Mesodermal cell (in vitro differentiated cells): ENCODE measurements around the gene SLX9.
A peak's percentile ranks its signal among the peaks of the same experiment; 100 is the strongest.

ENCODE experiments used
- H3K27ac ChIP-seq: 2 replicates; pipeline ENCODE4 v1.7.0; 2013; ENCODE audit warnings: mild to moderate bottlenecking, low read depth, low read length, moderate library complexity; ENCODE audit not compliant: severe bottlenecking
- H3K36me3 ChIP-seq: 2 replicates; pipeline ENCODE4 v1.7.1; 2013; ENCODE audit warnings: mild to moderate bottlenecking, low read length, moderate library complexity; ENCODE audit not compliant: control insufficient read depth, insufficient read depth
- H3K4me1 ChIP-seq: one replicate; pipeline ENCODE4 v1.7.1; 2013; ENCODE audit warnings: mild to moderate bottlenecking, low read length; ENCODE audit not compliant: insufficient read depth, control insufficient read depth, poor library complexity, severe bottlenecking
- H3K4me3 ChIP-seq: 2 replicates; pipeline ENCODE4 v1.7.0; 2013; ENCODE audit warnings: low read length, control low read depth, mild to moderate bottlenecking; ENCODE audit not compliant: insufficient read depth, poor library complexity, severe bottlenecking; ENCODE audit errors: extremely low read depth
- H3K9me3 ChIP-seq: 2 replicates; pipeline ENCODE4 v1.7.1; 2013; ENCODE audit warnings: mild to moderate bottlenecking, low read length, moderate library complexity; ENCODE audit not compliant: control insufficient read depth
- WGBS, 2 experiments: methylation state at CpG; one replicate each; pipeline ENCODE4 v1.1.5; 2013; ENCODE audit warnings: missing lambda C conversion rate in 2 of 2; ENCODE audit not compliant: insufficient coverage in 2 of 2; 5-methylcytosine and 5-hydroxymethylcytosine counted together

SLX9 gene

DNA sequence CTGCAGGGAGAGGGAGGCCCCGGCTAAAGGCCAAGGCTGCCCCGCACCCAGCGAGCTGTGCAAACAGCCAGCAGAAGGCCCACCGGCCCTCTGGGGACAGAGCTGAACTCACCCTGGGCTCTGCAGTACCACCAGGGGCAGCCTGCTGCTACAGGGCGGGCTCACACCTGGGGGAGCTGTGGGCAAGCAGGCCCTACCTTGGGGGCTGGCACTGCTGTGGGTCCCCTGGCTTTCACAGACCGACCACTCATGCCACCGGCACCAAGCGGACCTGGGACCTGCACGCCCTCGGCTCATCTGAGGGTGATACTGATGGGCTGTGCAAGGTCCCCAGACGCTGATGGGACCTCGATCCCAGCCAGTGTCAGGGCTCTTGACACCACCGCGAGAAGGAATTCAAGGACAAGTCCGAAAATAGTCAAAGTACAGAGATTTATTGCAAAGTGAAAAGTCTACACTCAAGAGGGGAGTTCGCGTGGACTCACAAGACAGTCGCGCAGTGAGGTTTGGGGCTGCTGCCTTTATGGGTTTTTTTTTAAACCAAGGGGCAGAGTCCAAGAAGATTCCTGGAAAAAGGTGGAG, 73.5 kb downstream of the SLX9 start:
- peak overlapping the region; percentile 97 for H3K27ac ChIP-seq

DNA sequence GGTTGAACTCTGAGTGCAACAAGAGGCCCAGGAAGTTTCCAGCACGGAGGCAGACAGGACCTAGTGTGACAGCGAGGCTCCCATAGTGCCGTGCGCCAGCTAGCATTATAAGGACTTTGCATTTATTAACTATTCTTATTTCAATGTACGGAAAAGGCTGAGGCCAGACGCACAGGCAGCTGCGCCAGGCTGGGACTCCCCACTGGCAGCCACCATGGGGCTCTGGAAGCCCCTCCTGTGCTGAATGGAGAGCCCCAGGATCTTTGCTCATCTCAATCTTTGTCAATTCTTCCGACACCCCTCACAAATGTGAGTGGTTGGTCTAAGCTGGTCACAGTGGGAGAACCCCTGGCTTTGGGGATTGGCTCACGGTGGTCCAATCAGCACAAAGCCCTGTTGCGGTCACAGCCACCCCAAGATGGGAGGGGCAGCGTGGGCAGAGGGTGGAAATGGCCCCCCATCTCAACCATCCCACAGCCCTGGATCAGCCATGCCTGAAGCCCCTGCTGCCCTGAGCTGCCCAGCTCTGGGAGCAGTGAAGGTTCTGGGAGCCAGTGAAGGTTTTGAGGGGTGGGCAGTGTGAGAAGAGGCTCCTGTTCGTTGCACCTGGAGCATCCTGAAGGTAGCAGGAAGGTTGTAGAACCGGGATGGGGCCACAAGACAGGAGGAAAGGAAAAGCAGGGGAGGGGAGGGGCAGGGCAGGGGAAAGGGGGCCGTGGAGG, 75.1 kb downstream of the SLX9 start:
- WGBS, 2 experiments = 87 to 88% methylated on average over 10 of the region's 14 CpGs
- H3K4me3 ChIP-seq = no peak overlapping the region
- H3K27ac ChIP-seq = no peak overlapping the region

More for the DNA sequence above, 73.5 kb downstream of the SLX9 start:
- H3K36me3 ChIP-seq = no peaks in the 10 kb centered on the region
- H3K9me3 ChIP-seq = peaks cover 7% of the 10 kb centered on the region
- WGBS, 2 experiments = 83 to 84% methylated on average over 18 to 19 of the region's 19 CpGs
- H3K4me3 ChIP-seq = no peak overlapping the region
- peaks cover 37% of the 10 kb centered on the region for H3K4me1 ChIP-seq

DNA sequence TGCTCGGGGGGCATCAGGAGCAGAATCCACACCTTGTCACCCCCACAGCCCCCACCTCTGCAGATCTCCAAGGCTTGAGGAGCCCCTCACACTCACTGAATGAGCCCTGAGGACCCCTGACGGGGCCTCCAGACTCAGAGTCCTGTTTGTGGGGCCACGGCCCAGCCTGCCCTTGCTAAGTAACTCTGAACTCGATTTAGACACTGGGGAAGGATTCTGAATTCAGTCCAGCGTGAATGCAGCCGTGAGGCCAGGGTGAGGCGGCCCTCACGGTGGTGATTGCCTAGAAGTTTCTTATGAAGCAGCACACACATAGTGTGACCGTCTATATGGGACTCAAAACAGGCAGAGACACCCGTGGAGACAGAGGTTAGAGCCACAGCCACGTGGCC, 75.6 kb downstream of the SLX9 start:
- 86 to 92% methylated on average over 10 of the region's 11 CpGs for WGBS, 2 experiments
- no peak overlapping the region for H3K27ac ChIP-seq
- peaks cover 37% of the 10 kb centered on the region for H3K4me1 ChIP-seq
- H3K36me3 ChIP-seq = no peaks in the 10 kb centered on the region
- no peaks in the 10 kb centered on the region for H3K9me3 ChIP-seq
- H3K4me3 ChIP-seq = no peak overlapping the region

More for the DNA sequence above, 75.1 kb downstream of the SLX9 start:
- Histone ChIP-seq H3K4me1 (peaks cover 41% of the 10 kb centered on the region), H3K9me3 (no peaks in the 10 kb centered on the region), H3K36me3 (no peaks in the 10 kb centered on the region)

DNA sequence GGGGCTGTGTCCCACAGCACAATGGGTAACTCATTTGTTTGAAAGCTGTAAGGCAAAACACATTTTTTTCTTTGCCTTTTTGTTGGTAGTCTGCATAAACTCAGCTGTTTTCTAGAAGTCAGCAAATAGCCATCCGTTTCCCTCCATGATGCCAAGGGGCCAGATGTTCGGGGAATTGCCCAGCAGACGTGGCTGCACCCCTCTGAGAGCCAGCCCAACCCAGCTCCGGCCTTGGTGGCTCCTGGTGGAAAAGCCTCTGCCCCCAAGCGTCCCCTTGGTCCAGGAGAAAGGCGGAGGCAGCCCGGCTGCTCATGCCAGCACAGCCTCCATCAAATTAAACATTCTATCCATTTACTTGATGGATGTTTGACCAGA, 76.2 kb downstream of the SLX9 start:
- Histone ChIP-seq H3K27ac (no peak overlapping the region), H3K4me1 (peaks cover 33% of the 10 kb centered on the region), H3K4me3 (no peak overlapping the region), H3K9me3 (no peaks in the 10 kb centered on the region), H3K36me3 (no peaks in the 10 kb centered on the region)
- 73 to 91% methylated on average over 3 to 4 of the region's 7 CpGs for WGBS, 2 experiments

DNA sequence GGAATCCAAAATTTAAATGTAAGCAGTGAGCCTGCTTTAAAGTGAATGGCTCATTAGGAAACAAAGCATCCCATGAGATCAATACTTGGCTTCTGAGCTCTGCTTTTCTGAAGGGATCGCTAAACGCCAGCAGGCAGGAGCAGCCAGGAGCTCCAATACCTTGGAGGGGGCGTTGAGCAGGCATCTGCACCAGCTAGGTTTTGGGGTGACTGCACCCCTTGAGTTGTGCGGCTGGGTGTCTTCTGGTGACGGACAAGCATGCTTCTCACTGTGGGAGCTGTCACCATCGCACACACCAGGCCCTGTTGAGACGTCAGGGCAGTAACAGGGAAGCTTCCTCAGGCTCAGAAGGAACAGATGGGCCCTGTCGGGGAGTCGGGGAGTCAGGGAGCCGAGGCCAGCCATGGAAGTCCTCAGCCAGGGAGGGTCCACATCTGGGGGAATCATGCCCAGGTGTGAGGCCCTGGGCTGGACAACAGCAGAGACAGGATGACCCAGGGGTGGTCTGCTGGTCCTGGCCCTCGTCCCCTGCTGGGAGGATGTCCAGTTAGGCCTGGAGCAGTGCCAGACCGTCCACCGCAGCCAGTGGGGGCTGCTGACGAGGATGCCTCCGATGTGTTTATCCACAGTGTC, 76.7 kb downstream of the SLX9 start:
- H3K36me3 ChIP-seq = no peaks in the 10 kb centered on the region
- no peaks in the 10 kb centered on the region for H3K9me3 ChIP-seq
- peaks cover 30% of the 10 kb centered on the region for H3K4me1 ChIP-seq
- H3K27ac ChIP-seq = no peak overlapping the region
- 92 to 97% methylated on average over 13 to 15 of the region's 15 CpGs for WGBS, 2 experiments
- no peak overlapping the region for H3K4me3 ChIP-seq

DNA sequence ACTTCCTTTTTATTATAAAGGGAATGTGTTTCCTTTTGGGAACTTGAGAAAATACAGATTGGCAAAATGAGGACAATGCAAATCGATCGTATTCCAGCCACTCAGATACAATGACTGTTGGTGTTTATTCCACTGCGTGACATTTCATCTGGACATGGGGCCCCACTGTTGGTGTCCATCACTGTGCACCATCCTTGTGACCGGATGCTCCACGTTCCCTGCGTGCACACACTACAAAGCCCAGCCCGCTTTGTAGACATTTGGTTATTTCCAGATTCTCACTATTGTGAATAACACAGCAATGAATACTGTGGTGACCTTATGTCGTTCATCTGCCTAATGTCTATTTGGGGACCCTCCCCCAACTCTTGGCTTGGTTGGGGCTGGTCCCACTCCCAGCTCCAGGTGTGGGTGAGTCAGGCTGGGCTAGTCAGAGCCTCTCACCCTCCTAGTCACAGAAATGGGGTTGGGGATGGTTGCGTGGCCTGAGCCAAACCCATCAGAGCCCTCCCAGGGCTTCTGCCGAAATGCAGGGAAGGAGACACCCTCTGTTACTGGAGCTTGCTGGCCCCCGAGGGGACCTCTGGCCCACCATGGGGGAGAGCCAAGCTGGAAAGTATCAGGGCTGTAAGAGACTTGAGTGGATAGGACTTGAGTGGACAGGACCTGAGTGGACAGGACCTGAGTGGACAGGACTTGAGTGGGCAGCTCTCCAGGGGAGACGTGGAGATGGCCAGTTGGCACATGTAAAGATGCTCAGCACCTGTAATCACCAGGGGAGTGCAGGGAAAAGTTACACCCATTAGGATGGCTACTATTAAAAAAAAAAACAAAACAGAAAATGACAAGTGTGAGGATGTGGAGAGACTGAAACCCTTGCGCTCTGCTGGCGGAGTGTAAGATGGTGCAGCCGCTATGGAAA, 77.5 kb downstream of the SLX9 start:
- no peaks in the 10 kb centered on the region for H3K9me3 ChIP-seq
- H3K4me3 ChIP-seq = no peak overlapping the region
- H3K4me1 ChIP-seq = peaks cover 23% of the 10 kb centered on the region
- WGBS, 2 experiments = 90 to 93% methylated on average over 10 to 11 of the region's 15 CpGs
- H3K36me3 ChIP-seq = no peaks in the 10 kb centered on the region
- H3K27ac ChIP-seq = no peak overlapping the region

DNA sequence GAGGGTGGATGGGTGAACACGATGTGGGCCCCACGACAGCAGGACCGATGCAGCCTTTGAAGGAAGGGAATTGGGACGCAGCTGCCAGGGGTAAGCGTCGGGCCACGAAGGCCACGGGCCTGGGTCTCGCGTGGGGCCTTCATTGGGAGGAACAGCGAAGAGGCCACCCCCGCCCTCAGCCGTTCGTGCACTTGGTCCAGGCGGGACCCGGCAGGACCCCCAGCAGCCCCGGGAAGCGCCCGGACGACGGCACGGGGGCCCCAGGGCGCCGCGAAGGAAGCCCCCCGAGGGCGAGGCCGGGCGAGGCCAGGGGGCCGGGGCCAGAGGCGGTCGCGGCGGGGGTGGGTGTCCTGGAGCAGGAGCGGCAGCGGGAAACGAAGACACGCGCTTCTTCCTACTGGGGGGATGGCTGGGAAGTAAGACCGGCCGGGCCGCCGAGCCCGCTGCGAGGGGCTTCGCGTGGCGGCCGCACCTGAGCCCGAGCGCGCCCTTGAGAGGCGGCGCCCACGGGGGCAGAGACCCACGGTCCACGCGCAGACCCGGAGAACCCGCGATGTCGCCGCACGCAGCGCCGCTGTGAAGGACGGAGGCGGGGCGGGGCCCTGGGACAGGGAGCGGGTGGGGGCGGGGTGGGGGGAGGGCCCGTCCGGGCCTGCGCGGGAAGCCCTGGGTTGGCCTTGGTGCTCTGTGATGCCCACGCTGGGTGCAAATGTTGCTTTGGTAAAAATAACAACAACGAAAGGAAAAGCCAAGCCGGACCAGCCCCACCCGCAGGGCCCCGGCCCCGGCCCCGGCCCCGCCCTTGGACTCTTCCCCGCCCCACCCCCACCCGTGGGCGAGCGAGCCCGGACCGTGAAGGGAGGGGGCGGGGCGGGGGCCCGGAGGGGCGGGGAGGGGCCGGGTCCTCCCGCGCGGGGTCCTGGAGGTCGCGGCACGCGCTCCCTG, 78.6 kb downstream of the SLX9 start:
- 21% methylated on average over 52 to 55 of the region's 101 CpGs for WGBS, 2 experiments
- H3K4me1 ChIP-seq = peaks cover 12% of the 10 kb centered on the region
- H3K9me3 ChIP-seq = peaks cover 1% of the 10 kb centered on the region
- no peak overlapping the region for H3K27ac ChIP-seq
- H3K4me3 ChIP-seq = peak overlapping the region; percentile 14
- H3K36me3 ChIP-seq = no peaks in the 10 kb centered on the region

DNA sequence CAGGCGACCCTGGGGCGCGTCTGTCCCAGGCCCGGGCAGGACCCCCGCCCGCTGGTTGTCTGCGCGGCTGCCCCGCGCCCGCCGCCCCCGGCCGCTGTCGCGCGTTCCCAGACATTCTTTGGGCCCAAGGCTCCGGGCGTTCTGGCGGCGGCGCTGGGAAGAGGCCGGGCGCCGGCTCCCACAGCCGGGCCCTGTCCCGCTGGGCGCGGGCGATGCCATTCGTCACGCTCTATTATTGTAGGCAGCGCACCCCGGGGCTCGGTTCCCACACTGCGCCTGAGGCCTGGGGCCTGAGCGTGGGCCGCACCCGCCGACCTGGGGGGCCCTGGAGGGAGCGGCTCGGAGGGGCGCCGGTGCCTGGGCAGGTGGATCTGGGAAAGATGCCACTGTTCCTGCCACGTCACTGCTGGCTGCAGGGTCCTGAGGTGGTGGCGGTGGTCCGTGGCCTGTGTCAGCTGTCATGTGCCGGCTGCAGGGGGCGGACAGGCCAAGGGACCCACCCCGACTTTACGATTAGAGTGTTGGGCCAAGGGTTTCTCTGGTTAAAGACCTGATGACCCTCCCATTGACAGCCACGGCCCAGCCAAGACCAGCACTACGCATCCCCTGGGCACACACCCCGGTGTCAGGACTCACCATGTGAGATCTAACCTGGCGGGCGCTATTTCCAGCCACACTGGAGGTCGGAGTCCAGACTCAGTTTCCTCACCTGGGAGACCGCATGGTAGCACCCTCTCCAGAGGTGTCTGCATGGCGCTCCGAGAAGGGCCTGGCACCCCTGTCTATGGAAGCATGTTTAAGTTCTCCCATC, 79.5 kb downstream of the SLX9 start:
- no peak overlapping the region for H3K27ac ChIP-seq
- no peak overlapping the region for H3K4me3 ChIP-seq
- WGBS, 2 experiments = 51 to 54% methylated on average over 57 to 60 of the region's 60 CpGs
- H3K9me3 ChIP-seq = peaks cover 6% of the 10 kb centered on the region
- peaks cover 10% of the 10 kb centered on the region for H3K4me1 ChIP-seq
- H3K36me3 ChIP-seq = no peaks in the 10 kb centered on the region

DNA sequence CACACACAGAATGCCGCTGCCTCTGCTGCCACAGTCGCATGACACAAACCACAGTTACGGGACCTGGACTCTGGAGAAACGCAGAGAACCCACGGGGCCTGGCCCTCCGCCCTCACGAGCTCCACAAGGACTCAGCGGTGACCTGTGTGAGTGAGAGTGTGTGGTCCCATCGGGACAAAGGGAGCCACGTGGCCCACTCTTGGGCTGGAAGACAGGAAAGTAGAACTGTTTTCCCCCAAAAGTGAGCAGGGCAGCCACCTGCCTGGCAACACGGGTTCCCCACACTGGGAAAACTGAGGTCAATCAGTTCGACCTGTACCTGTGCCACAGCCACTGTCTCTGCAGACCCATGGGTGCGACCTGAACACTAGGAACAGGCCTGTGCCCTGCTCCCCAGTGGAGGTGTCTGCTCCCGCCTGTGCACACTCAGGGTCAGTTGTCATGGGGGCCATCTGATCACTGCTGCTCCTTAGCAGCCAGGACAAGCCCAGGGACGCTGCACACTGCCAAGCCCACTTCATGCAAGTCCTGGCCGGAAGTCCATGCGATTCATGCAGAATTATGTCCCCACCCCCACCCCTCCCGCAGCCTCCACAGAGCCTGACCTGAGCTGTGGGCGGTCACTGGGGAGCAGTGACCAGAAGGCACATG, 80.2 kb downstream of the SLX9 start:
- Histone ChIP-seq H3K36me3 (no peaks in the 10 kb centered on the region), H3K4me1 (peaks cover 8% of the 10 kb centered on the region), H3K9me3 (peaks cover 6% of the 10 kb centered on the region), H3K4me3 (no peak overlapping the region), H3K27ac (no peak overlapping the region)
- WGBS, 2 experiments = 87 to 92% methylated on average over 15 to 17 of the region's 19 CpGs
